RCC 7860 (cell line): ENCODE results near the gene FIS1.

Experiments used
- DNase-seq: peaks from one replicate; pipeline ENCODE4 v3.0.0-alpha.2; 2015; ENCODE audit warnings: low spot score
- FAIRE-seq: peaks from 2 replicates; lab custom pipeline; 2012; peaks lifted over from hg19 to GRCh38; lab: Jason Lieb, UNC

Gene FIS1

GRCh38 chr7:101236292-101236835 is 8.5 kb downstream of the FIS1 start:
- DNase-seq: no peak
- FAIRE-seq: no peak

DNA sequence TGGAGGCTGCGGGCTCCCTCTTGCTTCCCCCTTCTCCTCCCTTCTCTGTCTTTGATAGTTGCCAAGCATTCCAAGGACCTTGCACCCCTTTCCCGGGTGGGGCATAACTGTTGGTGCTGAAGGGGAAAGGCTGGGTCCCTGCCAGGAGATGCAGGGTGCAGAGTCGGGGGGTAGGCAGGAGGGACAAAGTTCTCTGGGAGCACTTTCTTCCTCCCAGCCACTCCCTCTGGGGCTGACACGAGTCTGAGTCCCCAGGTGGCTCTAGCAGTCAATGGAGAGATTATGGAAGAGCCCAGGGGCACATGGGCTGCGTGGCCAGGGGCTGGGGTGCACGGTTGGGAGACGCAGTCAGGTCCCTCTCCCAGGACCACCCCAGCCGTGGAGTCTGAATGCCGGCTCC is 9.4 kb downstream of the FIS1 start:
- DNase-seq (no peak), FAIRE-seq (no peak)

DNA sequence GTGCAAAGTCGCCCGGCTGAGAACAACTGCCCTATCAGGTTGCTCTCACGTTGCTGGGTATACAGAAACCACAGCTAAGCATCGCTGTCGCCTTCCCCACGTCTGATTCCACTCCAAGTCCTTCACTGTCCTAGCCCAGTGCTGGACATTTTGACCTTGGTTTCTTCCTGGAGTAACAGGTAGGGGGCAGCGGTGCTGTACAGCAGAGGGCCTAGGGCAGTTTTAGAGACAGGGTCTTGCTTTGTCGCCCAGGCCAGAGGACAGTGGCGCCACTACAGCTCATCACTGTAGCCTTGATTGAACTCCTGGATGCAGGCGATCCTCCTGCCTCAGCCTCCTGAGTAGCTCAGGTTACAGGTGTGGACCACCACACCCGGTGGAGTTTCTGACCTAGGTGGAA is 9.8 kb downstream of the FIS1 start:
- DNase-seq (no peak), FAIRE-seq (no peak)

GRCh38 chr7:101234636-101235035 is 10.2 kb downstream of the FIS1 start:
- DNase-seq (no peak), FAIRE-seq (no peak)

DNA sequence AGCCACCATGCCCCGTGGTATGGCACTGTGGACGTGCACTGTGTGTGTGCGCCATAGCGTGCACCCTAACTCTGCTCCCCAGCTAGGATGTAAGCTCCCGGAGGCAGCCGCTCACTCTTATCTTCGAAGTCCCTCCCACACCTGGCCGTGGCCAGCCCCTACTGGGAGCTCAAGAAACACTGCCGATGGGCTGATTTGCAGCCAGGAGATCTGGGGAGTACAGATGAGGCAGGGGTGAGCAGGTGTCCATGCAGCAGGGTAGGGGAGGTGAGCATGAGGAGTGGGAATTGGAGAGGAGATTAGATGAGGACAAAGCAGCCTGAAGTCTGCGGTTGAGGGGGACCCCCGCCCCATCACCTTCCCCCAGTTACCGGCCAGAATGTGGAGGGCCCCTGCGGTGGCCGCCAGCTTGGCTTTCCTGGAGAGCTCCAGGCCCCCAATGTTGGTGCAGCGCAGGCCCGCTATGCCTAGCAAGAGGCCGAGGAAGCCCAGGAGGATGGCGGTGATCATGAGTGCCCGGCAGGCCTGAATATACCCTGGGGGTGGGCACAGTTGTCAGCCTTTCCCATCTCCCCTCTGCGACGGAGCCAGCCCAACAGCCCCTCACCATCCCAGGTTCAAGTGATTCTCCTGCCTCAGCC is 10.9 kb downstream of the FIS1 start:
- DNase-seq (no peak), FAIRE-seq (no peak)

GRCh38 chr7:101232141-101232850 is 12.6 kb downstream of the FIS1 start:
- DNase-seq (no peak), FAIRE-seq (no peak)

DNA sequence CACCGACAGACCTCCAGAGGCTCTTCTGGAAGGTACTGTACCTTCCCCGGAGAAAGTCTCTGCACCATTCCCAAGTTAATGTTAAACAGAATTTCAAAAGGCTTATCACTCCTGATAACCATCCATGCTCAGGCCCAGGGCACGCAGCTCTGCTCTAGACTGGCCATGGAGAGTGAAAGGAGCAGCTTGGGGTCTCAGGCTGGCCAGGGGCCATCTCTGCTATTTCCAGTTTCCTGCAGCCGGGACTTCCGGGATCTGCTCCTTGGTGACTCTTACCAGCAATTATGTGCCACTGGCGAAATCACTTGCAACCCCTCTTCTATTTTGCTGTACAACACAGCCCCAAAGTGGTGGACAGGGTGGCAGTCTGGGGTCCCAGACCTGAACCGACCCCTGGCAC is 13.2 kb downstream of the FIS1 start:
- no peak for DNase-seq
- FAIRE-seq: no peak

GRCh38 chr7:101226721-101227120 is 18.2 kb downstream of the FIS1 start:
- FAIRE-seq: no peak

GRCh38 chr7:101225650-101226049 is 19.2 kb downstream of the FIS1 start:
- FAIRE-seq: no peak

More at GRCh38 chr7:101226721-101227120, 18.2 kb downstream of the FIS1 start:
- DNase-seq: no peak

GRCh38 chr7:101223528-101223927 is 21.4 kb downstream of the FIS1 start:
- DNase-seq (no peak), FAIRE-seq (no peak)

More at GRCh38 chr7:101225650-101226049, 19.2 kb downstream of the FIS1 start:
- DNase-seq: no peak

DNA sequence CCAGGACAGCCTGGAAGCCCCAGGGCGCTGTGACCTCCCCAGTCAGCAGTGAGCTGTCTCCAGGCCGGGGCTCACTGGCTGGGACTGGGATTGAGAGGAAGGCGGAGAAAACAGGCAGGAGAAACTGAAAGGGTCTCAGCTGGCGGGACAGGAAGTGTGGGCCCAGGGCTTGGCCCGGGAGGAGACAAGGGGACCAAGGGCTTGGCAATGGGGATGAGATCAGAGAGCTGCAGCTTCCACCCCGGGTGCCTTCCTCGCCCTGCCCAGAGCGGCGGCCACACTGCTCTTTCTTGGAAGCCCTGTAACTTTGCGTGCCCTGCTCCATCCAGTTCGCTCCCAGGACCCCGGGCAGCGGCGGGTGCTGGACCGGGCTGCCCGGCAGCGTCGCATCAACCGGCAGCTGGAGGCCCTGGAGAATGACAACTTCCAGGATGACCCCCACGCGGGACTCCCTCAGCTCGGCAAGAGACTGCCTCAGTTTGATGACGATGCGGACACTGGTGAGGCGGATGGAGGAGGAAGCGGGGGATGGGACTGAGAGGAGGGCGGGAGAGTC is 22.5 kb downstream of the FIS1 start:
- FAIRE-seq (no peak), DNase-seq (no peak)

DNA sequence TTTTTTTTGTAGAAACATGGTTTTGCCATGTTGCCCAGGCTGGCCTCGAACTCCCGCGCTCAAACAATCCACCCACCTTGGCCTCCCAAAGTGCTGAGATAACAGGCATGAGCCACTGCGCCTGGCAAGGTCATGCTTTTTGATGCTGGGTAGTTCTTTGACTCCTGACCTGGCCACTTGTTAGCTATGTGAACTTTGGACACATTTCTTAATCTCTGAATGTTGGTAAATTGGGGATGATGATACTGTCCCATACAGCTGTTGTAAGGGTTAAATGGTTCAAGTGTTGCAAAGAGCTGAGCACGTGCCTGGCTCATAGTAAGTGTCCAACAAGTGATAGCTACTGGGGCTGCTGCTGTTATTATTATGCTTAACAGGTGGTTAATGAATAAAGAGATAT is 24.6 kb downstream of the FIS1 start:
- DNase-seq (no peak), FAIRE-seq (no peak)

- no peak for FAIRE-seq
- no peak for DNase-seq
Observed at GRCh38 chr7:101218236-101219125, 26.4 kb downstream of the FIS1 start.

DNA sequence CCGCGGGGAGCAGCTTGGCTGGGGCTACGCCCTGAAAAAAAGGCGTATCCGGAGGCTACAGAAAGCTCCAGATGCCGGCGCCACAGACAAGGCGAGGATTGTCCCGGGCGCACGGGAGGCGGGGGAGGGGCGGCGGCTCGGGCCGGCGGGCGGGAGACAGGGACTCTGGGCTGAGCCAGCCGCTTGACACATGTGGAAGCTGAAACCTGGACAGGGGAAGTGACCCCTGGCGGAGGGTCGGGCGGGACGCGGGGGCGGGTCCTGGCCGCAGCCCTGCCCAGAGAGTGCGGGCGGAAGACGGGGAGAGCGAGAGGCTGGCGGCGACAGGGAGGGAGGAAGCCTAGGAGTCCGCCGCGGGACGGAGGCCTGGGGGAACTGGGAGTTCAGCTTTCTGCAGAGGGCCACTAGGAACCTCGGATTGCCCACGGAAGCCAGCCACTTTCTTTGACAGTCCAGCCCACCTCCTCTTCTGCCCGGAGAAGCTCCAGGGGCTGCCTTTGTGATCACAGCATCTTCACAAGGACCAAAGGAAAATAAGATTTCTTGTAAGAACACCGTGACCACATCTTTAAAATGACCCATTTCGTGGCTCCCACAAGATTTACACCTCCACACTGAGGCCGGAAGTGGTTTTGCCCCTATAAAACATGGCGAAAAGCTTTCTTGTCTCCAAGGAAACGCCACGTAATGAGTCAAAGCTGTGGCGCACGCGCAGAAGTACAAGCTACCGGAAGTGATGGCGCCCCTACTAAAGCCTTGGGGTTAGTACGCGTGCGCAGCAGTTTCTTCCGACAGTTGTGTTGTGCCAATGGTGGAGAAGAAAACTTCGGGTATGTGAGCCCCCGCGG is 27.3 kb downstream of the FIS1 start, which contains the start of the genes PLOD3 and ZNHIT1:
PLOD3 (minus strand) TSS at position 194 of the 848 bp plus-strand sequence. CDS start 307 bp downstream, outside the sequence.
ZNHIT1 (plus strand) TSS at position 778 of the 848 bp plus-strand sequence; CDS start at position 809, 31 bp downstream.
- peak; percentile 92 for FAIRE-seq
- DNase-seq: peak; percentile 99

- DNase-seq: peak; percentile 14
- FAIRE-seq: no peak
Observed at GRCh38 chr7:101216860-101217387, 28.0 kb downstream of the FIS1 start.

DNA sequence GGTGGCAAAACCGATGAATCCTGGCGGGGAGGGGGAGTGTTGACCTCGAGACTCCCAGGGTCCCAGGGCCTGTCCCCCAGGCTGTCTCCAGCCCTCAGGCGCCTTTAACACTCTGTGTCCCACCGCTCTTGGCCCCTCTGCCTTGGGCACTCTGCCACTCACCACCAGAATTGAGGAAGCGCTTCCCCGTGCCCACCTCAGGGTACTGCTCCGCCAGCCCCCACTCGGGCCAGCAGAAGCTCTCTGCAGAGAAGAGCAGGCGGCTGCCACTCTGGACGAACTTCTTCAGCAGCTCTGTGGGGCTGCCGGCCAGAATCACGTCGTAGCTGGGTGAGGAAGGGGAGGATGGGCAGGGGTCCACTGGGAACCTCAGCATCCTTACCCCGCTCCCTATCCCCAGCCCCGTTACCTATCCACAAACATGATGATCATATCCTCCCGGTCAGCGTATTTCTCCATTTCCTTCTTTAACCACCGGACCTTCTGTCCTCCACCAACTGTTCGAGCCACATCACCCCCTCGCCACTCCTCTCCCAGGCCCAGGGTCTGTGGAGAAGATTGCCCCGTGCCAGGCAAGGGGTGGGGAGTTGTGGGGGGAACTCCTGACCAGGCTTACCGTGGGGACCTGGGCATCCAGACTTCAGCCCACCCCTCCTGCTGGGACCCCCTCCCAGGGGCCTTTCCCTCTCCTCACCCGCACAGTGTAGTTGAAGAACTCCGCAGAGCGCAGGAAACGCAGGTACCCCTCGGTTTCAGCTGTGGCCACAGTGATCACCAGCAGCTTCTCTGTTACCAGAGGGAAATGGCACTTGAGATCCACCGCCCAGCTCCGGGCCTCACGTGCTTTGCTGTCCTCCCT is 28.7 kb downstream of the FIS1 start:
- DNase-seq: no peak
- no peak for FAIRE-seq

DNA sequence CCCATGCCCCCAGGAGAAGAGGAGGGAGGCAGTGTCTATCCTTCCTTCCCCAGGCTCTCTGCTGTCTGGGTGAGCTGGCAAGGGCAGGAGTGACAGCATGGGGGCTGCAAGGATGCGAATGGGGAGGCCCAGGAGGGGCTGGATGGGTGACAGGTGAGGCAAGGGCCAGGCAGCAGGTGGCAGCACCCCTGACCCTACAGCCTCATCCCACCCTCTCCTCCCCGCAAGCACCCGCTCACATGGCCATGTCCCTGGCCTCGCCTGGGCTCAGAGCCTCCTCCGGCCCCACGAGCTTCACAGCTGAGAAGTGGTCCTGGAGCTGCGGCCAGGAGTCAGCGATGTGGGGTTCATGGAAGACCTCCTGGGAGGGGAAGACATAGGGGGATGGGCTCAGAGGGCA is 32.9 kb downstream of the FIS1 start:
- FAIRE-seq (no peak), DNase-seq (no peak)

DNA sequence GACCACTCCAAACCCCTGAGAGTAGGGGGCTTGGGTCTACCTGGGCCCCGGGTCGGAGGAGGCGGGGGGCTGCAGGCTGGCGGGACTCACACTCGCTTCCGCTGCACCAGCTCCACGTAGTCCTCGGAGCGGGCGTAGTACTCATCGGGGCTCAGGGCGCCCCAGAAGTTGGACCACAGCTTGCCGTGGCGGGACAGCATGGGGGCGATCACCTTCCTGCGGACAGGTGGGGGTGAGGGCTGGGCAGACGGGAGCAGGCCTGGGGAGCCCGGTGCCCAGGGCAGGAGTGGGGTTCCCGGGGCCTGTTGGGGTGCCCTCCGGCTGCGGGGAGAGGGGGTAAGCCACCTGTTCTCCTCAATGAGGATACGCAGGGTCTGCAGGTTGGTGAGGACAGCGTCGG is 33.4 kb downstream of the FIS1 start:
- FAIRE-seq: no peak
- no peak for DNase-seq

DNA sequence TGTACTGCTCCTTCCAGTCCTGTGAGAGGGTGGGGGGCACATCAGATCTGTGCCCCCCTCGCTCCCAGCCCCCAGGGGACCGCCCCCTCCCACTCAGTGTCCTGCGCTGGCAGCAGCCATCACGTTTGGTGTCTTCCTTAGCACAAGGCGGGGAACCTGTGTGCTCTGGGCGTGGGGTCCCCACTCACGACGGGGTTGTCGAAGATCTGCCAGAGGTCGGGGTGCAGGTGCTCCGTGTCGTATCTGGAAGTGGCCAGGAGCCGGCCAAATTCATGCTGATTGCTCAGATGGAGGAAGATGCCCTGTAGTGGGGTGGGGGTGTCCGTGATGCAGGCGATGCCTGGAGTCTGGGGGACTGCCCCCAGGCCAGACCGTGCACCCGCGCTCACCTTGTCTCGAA is 34.7 kb downstream of the FIS1 start:
- DNase-seq (no peak), FAIRE-seq (no peak)
